A204.1 (cell line): ENCODE results near the gene GALNT6.
A peak's percentile ranks its signal among the peaks of the same experiment; 100 is the strongest.

Source experiments
- FAIRE-seq: peaks from 2 replicates; lab custom pipeline; 2012; peaks lifted over from hg19 to GRCh38; lab: Jason Lieb, UNC

GALNT6 gene

GRCh38 chr12:51391283-51392123 is at the start of gene GALNT6:
Gene GALNT6 (minus strand): TSS chr12:51391406. CDS start chr12:51379781, 11,625 bp downstream.
- no peak for FAIRE-seq

- FAIRE-seq = no peak
Measured at GRCh38 chr12:51439330-51439729, 48.1 kb upstream of the GALNT6 start.

- FAIRE-seq = no peak
Measured at GRCh38 chr12:51437431-51437830, 46.2 kb upstream of the GALNT6 start.

GRCh38 chr12:51434305-51434704 is 43.1 kb upstream of the GALNT6 start:
- no peak for FAIRE-seq

GRCh38 chr12:51432921-51433320 is 41.7 kb upstream of the GALNT6 start:
- no peak for FAIRE-seq

GRCh38 chr12:51430196-51430895 is 39.1 kb upstream of the GALNT6 start:
- FAIRE-seq = no peak

GRCh38 chr12:51429700-51430099 is 38.5 kb upstream of the GALNT6 start:
- no peak for FAIRE-seq

GRCh38 chr12:51428256-51428655 is 37.0 kb upstream of the GALNT6 start:
- no peak for FAIRE-seq

- peak; percentile 74 for FAIRE-seq
Measured at GRCh38 chr12:51424662-51425539, 33.7 kb upstream of the GALNT6 start, which contains the start of gene SLC4A8. Gene SLC4A8 (plus strand): TSS chr12:51424831. CDS start chr12:51424988, 157 bp downstream.

- no peak for FAIRE-seq
Measured at GRCh38 chr12:51424094-51424661, 33.0 kb upstream of the GALNT6 start.

GRCh38 chr12:51421266-51421884 is 30.2 kb upstream of the GALNT6 start:
- peak; percentile 46 for FAIRE-seq

- no peak for FAIRE-seq
Measured at GRCh38 chr12:51419425-51420193, 28.4 kb upstream of the GALNT6 start.

GRCh38 chr12:51417826-51418225 is 26.6 kb upstream of the GALNT6 start:
- FAIRE-seq = no peak

GRCh38 chr12:51415931-51416330 is 24.7 kb upstream of the GALNT6 start:
- no peak for FAIRE-seq

- no peak for FAIRE-seq
Measured at GRCh38 chr12:51413791-51414190, 22.6 kb upstream of the GALNT6 start.

- no peak for FAIRE-seq
Measured at GRCh38 chr12:51413149-51413548, 21.9 kb upstream of the GALNT6 start.

GRCh38 chr12:51409846-51410245 is 18.6 kb upstream of the GALNT6 start:
- FAIRE-seq = no peak

- FAIRE-seq = no peak
Measured at GRCh38 chr12:51407604-51408003, 16.4 kb upstream of the GALNT6 start.

GRCh38 chr12:51406859-51407258 is 15.7 kb upstream of the GALNT6 start:
- no peak for FAIRE-seq

GRCh38 chr12:51406290-51406689 is 15.1 kb upstream of the GALNT6 start:
- FAIRE-seq = no peak

GRCh38 chr12:51405801-51406207 is 14.6 kb upstream of the GALNT6 start:
- FAIRE-seq = no peak
